ENCODE results near the gene ROBO2.

DNA sequence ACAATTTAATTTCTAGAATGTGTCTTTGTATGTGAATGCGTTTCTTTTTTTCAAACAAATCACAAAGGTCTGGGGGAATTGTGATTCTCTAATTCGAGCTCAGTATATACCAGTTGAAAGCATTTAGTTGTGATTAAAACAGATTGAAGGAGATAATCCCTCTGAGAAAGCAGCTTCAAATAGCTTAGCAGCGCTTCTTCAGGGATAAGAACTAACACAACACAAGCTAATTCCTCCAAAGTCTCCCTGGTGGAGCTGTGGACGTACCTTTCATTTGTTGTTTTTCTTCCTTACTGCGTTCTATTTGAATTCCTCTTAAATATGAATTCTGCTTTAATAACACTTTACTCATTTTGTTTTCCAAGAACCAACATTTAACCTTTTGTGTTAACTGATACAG, 286.7 kb downstream of the ROBO2 start:
- TF ChIP-seq, protein P1, sequence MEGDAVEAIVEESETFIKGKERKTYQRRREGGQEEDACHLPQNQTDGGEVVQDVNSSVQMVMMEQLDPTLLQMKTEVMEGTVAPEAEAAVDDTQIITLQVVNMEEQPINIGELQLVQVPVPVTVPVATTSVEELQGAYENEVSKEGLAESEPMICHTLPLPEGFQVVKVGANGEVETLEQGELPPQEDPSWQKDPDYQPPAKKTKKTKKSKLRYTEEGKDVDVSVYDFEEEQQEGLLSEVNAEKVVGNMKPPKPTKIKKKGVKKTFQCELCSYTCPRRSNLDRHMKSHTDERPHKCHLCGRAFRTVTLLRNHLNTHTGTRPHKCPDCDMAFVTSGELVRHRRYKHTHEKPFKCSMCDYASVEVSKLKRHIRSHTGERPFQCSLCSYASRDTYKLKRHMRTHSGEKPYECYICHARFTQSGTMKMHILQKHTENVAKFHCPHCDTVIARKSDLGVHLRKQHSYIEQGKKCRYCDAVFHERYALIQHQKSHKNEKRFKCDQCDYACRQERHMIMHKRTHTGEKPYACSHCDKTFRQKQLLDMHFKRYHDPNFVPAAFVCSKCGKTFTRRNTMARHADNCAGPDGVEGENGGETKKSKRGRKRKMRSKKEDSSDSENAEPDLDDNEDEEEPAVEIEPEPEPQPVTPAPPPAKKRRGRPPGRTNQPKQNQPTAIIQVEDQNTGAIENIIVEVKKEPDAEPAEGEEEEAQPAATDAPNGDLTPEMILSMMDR (tag by site-specific recombination; IDR thresholded peaks at IDR 0.05) = no peak
- TF ChIP-seq ZBTB20 (tag by site-specific recombination; IDR thresholded peaks at IDR 0.05) = no peak
- no peak for TF ChIP-seq ZEB2 (tag by site-specific recombination; IDR thresholded peaks at IDR 0.05)
- no peak for TF ChIP-seq ZBTB7A (tag by site-specific recombination; IDR thresholded peaks at IDR 0.05; ENCODE audit: low read depth)
- TF ChIP-seq BCL11A (tag by site-specific recombination; IDR thresholded peaks at IDR 0.05; ENCODE audit: low read depth) = no peak
- TF ChIP-seq, protein P2, sequence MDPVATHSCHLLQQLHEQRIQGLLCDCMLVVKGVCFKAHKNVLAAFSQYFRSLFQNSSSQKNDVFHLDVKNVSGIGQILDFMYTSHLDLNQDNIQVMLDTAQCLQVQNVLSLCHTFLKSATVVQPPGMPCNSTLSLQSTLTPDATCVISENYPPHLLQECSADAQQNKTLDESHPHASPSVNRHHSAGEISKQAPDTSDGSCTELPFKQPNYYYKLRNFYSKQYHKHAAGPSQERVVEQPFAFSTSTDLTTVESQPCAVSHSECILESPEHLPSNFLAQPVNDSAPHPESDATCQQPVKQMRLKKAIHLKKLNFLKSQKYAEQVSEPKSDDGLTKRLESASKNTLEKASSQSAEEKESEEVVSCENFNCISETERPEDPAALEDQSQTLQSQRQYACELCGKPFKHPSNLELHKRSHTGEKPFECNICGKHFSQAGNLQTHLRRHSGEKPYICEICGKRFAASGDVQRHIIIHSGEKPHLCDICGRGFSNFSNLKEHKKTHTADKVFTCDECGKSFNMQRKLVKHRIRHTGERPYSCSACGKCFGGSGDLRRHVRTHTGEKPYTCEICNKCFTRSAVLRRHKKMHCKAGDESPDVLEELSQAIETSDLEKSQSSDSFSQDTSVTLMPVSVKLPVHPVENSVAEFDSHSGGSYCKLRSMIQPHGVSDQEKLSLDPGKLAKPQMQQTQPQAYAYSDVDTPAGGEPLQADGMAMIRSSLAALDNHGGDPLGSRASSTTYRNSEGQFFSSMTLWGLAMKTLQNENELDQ (tag by site-specific recombination; IDR thresholded peaks at IDR 0.05; ENCODE audit: low read depth) = no peak
- TF ChIP-seq, protein P3, sequence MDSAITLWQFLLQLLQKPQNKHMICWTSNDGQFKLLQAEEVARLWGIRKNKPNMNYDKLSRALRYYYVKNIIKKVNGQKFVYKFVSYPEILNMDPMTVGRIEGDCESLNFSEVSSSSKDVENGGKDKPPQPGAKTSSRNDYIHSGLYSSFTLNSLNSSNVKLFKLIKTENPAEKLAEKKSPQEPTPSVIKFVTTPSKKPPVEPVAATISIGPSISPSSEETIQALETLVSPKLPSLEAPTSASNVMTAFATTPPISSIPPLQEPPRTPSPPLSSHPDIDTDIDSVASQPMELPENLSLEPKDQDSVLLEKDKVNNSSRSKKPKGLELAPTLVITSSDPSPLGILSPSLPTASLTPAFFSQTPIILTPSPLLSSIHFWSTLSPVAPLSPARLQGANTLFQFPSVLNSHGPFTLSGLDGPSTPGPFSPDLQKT (IDR thresholded peaks at IDR 0.05; ENCODE audit: borderline replicate concordance, low read depth, low read length) = no peak
- no peak for TF ChIP-seq ZNF776 (tag by site-specific recombination; IDR thresholded peaks at IDR 0.05; ENCODE audit: borderline replicate concordance)
- TF ChIP-seq, protein P4, sequence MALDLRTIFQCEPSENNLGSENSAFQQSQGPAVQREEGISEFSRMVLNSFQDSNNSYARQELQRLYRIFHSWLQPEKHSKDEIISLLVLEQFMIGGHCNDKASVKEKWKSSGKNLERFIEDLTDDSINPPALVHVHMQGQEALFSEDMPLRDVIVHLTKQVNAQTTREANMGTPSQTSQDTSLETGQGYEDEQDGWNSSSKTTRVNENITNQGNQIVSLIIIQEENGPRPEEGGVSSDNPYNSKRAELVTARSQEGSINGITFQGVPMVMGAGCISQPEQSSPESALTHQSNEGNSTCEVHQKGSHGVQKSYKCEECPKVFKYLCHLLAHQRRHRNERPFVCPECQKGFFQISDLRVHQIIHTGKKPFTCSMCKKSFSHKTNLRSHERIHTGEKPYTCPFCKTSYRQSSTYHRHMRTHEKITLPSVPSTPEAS (tag by site-specific recombination; IDR thresholded peaks at IDR 0.05) = no peak

Data from HEK293 (cell line).